ENCODE results near the gene CST8. TPM values are rescaled to one million over a fixed set of nuclear protein-coding genes. Genes with fewer than 3 reads are reported as not detected.

CST8 gene
- total RNA-seq, 1 donor from 2014 or later: not detected

Small RNA genes within 50 kb of the gene (small RNA-seq; reads per million reads assigned to genes)
- gene RF00019: not detected

Other genes starting within 250 kb of the CST8 start
- gene NXT1, start 140.3 kb upstream of the CST8 start, total RNA-seq: 20.4 TPM
- 17.9 TPM for gene GZF1, start 128.9 kb upstream of the CST8 start, total RNA-seq
- gene NAPB, start 69.6 kb upstream of the CST8 start, total RNA-seq: 97.8 TPM
- gene CSTL1, start 51.4 kb upstream of the CST8 start, total RNA-seq: not detected
- not detected for gene CST11, start 38.2 kb upstream of the CST8 start, total RNA-seq
- not detected for gene CST9L, start 77.4 kb downstream of the CST8 start, total RNA-seq
- gene CST9, start 114.8 kb downstream of the CST8 start, total RNA-seq: not detected
- 63.6 TPM for gene CST3, start 146.8 kb downstream of the CST8 start, total RNA-seq
- gene CST4, start 197.9 kb downstream of the CST8 start, total RNA-seq: not detected

All from frontal cortex (tissue), 1 donor.